Right kidney (tissue), 9 donors: ENCODE data around the gene GAGE10.

ENCODE experiments used
- DNase-seq: peaks from one replicate; pipeline ENCODE4 v3.0.0-alpha.2; 2016
- long read RNA-seq, 8 donors: transcript quantifications; one replicate each; lab custom pipeline, GENCODE V29; 2026

GAGE10 gene, protein sequence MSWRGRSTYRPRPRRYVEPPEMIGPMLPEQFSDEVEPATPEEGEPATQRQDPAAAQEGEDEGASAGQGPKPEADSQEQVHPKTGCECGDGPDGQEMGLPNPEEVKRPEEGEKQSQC
- long read RNA-seq, donor 1 = 0 reads
- long read RNA-seq, donor 2 = 0 reads
- long read RNA-seq, donor 3 = 0 reads
- long read RNA-seq, donor 4 = 0 reads
- long read RNA-seq, donor 5 = 0 reads
- long read RNA-seq, donor 6 = 0 reads
- long read RNA-seq, donor 7 = 0 reads
- long read RNA-seq, donor 8 = 0 reads

GRCh38 chrX:49303346-49303745, at the start of gene GAGE10:
Gene GAGE10 (plus strand): TSS chrX:49303646. CDS start chrX:49304860, 1,214 bp downstream.
- DNase-seq = no peak

GRCh38 chrX:49254639-49255038, 48.8 kb upstream of the GAGE10 start:
- DNase-seq = no peak

GRCh38 chrX:49256268-49256995, 47.0 kb upstream of the GAGE10 start:
- no peak for DNase-seq

DNA sequence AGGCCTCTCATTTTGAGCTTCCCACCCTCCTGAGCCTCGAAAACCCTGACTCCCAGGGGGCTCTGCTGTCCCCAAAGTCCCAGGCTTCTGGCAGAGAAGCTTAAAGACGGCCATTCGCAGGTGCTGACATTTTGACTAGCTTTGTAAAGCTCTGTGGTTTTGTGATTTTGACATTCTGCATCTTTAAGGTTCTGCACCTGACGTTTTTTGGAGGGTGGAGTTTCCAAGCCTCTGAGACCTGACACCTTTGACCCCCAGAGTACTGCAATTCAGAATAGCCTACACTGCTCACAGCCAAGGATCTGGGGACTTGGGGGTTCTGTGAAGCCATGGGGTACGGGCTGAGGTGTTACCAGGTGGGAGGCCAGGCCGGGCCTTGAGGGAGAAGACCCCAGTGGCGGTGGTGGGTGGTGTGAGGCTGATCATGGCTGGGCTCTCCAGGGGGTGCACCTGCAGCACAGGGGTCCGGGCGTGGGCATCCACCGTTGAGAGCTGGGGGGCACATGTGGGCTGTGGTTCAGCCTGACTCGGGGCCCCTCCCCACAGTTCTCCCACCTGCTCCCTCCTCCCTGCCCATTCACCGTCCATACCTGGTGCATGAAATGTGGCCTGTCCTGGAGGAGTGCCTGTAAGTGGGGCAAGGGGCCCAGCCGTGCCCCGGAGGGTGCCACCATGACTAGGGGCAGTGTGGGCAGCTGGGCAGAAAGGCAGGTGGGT, 46.2 kb upstream of the GAGE10 start:
- no peak for DNase-seq

DNA sequence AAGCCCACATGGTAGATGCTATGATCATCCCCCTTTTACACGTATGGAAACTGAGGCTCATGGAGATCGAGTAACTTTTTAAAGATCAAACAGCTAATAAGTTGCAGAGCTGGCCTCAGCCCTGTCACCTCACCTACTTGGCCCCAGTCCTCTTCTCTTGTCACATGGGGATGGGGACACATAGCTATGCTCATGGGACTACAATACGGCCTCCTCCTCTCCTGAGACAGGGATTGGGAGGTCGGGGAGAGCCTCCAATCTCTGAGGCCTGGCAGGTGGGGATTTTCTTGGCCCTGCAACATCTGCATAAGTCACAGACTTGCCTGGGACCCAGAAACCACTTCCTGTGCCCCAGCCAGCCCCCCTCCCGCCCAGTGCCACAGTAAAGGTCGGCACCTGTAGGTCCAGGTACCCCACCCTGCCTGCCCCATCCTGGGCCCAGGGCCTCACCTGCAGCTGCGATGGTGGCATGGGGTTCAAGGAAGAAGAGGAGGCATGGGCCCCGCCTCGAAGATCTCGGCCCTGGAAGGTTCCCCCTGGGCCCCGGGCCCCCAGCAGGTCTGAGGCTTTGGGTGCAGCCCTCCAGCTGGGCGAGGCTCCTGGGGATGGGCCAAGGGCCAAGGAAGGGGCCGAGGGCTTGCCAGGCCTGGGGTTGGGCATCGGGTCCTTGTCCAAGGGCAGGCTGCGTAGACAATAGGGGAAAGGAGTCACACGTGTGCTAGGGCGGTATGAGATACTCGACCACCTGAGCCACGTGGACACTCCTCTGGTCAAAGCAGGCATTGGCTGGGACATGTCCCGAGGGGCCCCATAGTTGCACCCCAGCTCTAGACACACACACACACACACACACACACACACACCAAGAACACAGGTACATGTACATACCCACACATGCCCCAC, 45.3 kb upstream of the GAGE10 start:
- no peak for DNase-seq

DNA sequence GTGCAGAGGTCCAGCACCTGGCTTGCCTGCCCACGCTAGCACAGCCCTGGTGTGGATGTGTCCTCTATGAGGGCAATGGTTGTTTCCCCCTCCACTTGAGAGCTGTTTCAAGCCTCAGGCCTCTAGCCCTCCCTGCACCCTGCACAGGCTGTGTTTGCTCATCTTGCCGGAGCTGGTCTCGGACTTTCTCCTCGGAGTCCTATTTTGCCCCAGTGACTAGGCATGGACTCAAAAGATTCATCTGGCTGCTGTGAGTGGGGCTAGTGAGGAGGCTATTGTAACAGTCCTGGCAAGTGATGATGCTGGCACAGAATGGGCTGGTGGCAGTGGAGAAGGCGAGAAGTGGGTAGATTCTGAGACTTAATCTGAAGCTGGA, 44.7 kb upstream of the GAGE10 start:
- no peak for DNase-seq

GRCh38 chrX:49260221-49260985, 43.0 kb upstream of the GAGE10 start:
- DNase-seq = no peak

GRCh38 chrX:49262603-49263002, 40.8 kb upstream of the GAGE10 start:
- no peak for DNase-seq

DNA sequence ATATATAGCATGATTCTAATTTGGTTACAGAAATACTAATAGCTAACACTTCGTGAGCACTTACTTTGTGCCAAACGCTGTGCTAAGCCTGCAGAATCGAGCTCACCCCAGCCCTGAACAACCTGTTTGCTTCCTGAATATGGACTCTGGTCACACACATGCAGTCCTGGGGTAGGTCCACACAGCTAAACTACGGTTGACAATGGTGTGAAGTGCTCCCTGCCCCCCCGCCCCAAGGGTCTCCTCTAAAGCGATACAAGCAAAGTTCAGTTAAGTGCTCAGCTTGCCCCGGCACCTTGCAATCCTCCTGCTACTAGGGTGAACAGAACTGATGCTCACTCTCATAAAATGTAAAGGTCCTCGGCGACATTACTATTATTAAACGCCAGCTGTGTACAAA, 39.8 kb upstream of the GAGE10 start:
- DNase-seq = no peak

DNA sequence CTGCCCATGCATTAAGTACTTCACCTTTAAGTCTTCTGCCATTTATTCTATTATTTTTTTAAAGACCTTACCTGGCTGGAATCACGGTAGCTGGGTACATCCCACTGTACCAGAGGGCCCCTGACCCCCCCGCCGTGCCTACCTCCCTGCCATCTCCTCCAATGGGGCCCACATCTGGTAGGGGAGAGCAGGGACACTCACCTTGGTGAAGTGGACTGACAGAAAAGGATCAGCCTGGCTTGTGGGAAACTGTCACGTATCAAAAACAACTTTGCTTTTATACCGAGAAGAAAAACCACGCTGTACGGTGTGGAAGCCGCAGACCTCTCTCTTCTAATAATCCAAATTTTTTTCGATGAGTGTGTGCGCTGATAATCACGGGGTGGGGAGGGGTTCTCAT, 39.0 kb upstream of the GAGE10 start, which contains the start of gene FOXP3:
FOXP3 (minus strand) TSS at position 251 of the 400 bp plus-strand sequence. CDS start 6,205 bp downstream, outside the sequence.
- no peak for DNase-seq

DNA sequence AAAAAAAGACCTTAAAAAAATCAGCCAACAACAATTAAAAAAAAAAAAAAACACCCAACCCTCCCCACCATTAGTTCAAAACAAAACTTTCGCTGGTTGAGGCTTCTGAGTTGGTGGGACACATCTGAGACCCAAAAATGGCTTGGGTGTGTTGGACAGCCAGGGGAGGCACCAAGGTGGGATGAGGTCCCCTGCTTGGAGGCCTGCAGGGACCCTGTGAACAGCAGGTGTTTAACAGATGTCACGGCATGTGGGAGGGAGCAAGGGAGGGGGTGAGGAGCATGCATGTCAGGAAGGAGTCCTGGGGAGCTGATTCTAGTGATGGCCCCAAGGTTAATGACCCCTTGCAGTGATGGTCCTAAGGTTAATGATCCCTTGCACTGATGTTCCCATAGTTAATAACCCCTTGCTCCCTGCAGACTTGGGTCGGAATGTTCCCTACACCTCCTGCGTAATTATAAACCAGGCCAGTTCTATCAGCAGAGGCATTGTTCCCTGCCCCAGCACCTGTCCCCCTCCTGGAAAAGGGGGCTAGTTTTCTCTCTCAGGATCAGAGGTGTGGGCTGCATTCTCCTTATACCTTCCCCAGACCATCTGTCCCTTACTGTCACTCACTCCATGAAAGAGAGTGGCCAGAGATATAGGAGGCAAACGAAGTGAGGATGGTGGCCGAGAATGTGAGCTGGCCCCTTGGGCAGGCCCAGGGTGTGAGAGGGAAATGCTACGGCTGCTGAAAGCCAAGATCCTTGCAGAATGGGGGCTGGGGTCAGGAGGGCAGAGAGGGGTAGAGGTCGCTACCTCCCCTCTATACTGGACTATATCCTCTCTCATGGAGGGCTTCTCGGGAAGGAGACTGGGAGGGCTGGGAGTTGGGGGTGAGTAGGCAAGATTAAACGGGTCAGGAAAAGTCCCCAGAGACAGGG, 36.7 kb upstream of the GAGE10 start:
- DNase-seq = no peak

DNA sequence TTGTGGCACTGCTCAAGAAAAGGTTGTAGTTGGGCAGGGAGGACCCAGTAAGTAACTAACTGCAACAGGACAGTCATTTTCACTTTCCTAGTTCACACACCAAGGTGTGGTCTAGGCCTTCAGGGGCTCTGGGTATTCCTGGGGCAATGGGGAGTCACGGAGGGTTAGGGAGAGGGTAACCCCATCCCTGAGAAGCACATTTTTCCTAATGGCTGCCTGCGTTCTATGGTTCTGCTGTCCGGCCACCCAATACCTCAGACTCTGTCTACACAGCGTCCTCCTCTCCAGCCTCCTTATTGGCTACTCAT, 34.8 kb upstream of the GAGE10 start:
- DNase-seq = no peak

- peak; percentile 96 for DNase-seq
Observed at GRCh38 chrX:49269010-49269766, 34.3 kb upstream of the GAGE10 start.

- peak; percentile 73 for DNase-seq
Observed at GRCh38 chrX:49269767-49270248, 33.6 kb upstream of the GAGE10 start, which contains the start of gene PPP1R3F. Gene PPP1R3F (plus strand): TSS chrX:49269793. CDS start chrX:49269870, 77 bp downstream.

- no peak for DNase-seq
Observed at GRCh38 chrX:49270249-49270921, 33.1 kb upstream of the GAGE10 start.

DNA sequence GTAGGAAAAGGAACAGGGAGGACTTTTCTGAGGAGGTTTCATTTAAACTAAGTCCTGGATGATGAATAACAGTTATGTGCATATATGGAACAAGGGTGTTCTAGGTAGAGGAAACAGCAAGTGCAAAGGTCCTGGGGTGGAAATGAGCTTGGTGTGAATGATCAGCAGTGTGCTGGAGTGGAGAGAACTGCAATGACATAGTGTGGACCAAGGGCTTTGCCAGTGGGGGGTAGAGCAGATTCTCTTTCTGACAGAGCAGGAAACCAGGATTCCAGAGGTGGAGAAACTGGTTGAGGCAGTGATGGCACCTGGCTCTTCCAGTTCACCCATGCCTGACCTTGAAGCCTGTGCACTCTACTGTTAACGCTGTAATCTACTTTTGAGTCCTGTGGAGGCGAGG, 32.1 kb upstream of the GAGE10 start:
- DNase-seq = no peak

DNA sequence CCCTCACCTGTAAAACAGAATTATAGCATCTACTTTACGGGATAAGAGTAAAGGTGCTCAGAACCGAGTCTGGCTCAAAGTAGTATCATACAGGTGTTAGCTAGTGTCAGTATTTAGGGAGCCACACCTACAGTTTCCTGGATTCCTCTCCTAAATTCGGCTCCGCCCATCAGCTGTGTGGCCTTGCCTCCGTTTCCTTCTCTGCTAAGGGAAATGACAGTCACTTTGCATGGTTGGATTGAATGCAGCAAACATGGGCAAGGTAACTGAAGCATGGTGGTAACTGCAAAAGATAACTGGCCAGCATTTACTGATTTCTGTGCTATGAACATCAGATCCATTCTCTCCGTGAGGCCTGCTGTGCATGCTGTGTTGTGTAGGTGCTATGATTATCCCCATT, 31.0 kb upstream of the GAGE10 start:
- no peak for DNase-seq

GRCh38 chrX:49273181-49273727, 30.2 kb upstream of the GAGE10 start:
- no peak for DNase-seq
